Measurements from ENCODE around the gene TMTC1.

The TMTC1 gene

GRCh38 chr12:29713729-29714128 is 70.0 kb downstream of the TMTC1 start:
- DNase-seq (ENCODE audit: low read depth in 3 of 3, low spot score in 1 of 3): no peak

- no peak for DNase-seq (ENCODE audit: low read depth in 3 of 3, low spot score in 1 of 3)
Observed at GRCh38 chr12:29711381-29711780, 72.4 kb downstream of the TMTC1 start.

GRCh38 chr12:29710104-29710503 is 73.6 kb downstream of the TMTC1 start:
- DNase-seq (ENCODE audit: low read depth in 3 of 3, low spot score in 1 of 3): no peak

- DNase-seq (ENCODE audit: low read depth in 3 of 3, low spot score in 1 of 3): no peak
Observed at GRCh38 chr12:29709496-29710040, 74.2 kb downstream of the TMTC1 start.

- DNase-seq (ENCODE audit: low read depth in 3 of 3, low spot score in 1 of 3): no peak
Observed at GRCh38 chr12:29709054-29709453, 74.7 kb downstream of the TMTC1 start.

GRCh38 chr12:29707846-29708245 is 75.9 kb downstream of the TMTC1 start:
- no peak for DNase-seq (ENCODE audit: low read depth in 3 of 3, low spot score in 1 of 3)

GRCh38 chr12:29706311-29706710 is 77.4 kb downstream of the TMTC1 start:
- no peak for DNase-seq (ENCODE audit: low read depth in 3 of 3, low spot score in 1 of 3)

- no peak for DNase-seq (ENCODE audit: low read depth in 3 of 3, low spot score in 1 of 3)
Observed at GRCh38 chr12:29703528-29703927, 80.2 kb downstream of the TMTC1 start.

- DNase-seq (ENCODE audit: low read depth in 3 of 3, low spot score in 1 of 3): no peak
Observed at GRCh38 chr12:29702972-29703371, 80.8 kb downstream of the TMTC1 start.

GRCh38 chr12:29702222-29702621 is 81.5 kb downstream of the TMTC1 start:
- no peak for DNase-seq (ENCODE audit: low read depth in 3 of 3, low spot score in 1 of 3)

- no peak for DNase-seq (ENCODE audit: low read depth in 3 of 3, low spot score in 1 of 3)
Observed at GRCh38 chr12:29700761-29701481, 82.8 kb downstream of the TMTC1 start.

GRCh38 chr12:29698756-29699155 is 85.0 kb downstream of the TMTC1 start:
- DNase-seq (ENCODE audit: low read depth in 3 of 3, low spot score in 1 of 3): no peak

- DNase-seq (ENCODE audit: low read depth in 3 of 3, low spot score in 1 of 3): no peak
Observed at GRCh38 chr12:29695800-29696199, 87.9 kb downstream of the TMTC1 start.

- no peak for DNase-seq (ENCODE audit: low read depth in 3 of 3, low spot score in 1 of 3)
Observed at GRCh38 chr12:29695026-29695425, 88.7 kb downstream of the TMTC1 start.

- DNase-seq (ENCODE audit: low read depth in 3 of 3, low spot score in 1 of 3): no peak
Observed at GRCh38 chr12:29694002-29694401, 89.7 kb downstream of the TMTC1 start.

- no peak for DNase-seq (ENCODE audit: low read depth in 3 of 3, low spot score in 1 of 3)
Observed at GRCh38 chr12:29692237-29692636, 91.5 kb downstream of the TMTC1 start.

- DNase-seq (ENCODE audit: low read depth in 3 of 3, low spot score in 1 of 3): no peak
Observed at GRCh38 chr12:29691161-29691854, 92.4 kb downstream of the TMTC1 start.

- DNase-seq (ENCODE audit: low read depth in 3 of 3, low spot score in 1 of 3): no peak
Observed at GRCh38 chr12:29690728-29691127, 93.0 kb downstream of the TMTC1 start.

GRCh38 chr12:29688914-29689313 is 94.8 kb downstream of the TMTC1 start:
- DNase-seq (ENCODE audit: low read depth in 3 of 3, low spot score in 1 of 3): no peak

GRCh38 chr12:29682088-29682487 is 101.7 kb downstream of the TMTC1 start:
- no peak for DNase-seq (ENCODE audit: low read depth in 3 of 3, low spot score in 1 of 3)

- no peak for DNase-seq (ENCODE audit: low read depth in 3 of 3, low spot score in 1 of 3)
Observed at GRCh38 chr12:29681370-29681769, 102.4 kb downstream of the TMTC1 start.

GRCh38 chr12:29676676-29677075 is 107.1 kb downstream of the TMTC1 start:
- no peak for DNase-seq (ENCODE audit: low read depth in 3 of 3, low spot score in 1 of 3)

GRCh38 chr12:29674463-29674862 is 109.3 kb downstream of the TMTC1 start:
- no peak for DNase-seq (ENCODE audit: low read depth in 3 of 3, low spot score in 1 of 3)

Measured in stimulated activated CD4-positive, alpha-beta T cell treated with anti-CD3 and anti-CD28 coated beads, TNF-alpha, amount 100 ng/mL, for 1 hour (primary cell).